ENCODE data around the gene SEMA4D.

DNA sequence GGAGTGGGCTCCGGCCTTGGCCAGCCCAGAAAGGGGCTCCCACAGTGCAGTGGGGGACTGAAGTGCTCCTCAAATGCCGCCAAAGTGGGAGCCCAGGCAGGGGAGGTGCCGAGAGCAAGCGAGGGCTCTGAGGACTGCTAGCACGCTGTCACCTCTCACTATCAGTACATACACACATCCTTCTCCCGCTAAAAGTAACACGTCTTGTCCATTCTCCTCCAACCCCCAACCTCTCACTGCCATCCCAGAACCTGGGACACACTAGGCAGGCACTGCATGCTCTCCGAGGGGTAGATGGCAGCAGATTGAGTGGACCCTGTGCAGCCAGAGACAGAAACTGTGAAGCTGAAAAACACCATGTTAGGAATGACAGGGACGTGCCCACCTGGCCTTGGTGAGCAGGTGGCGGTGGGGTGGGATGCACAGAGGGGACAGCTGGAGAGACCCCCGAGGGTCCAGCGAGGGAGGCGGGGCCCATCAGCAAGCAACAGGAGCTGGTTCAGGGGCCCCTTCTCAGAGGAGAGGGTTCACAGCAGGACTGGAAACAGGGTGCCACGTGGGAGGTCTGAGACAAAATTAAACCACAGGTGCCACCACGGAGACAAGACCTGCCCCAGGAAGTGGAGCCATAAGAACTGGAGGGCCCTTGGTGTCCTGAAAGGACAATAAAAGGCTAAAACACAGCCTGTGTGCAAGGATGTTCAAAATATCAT is 16.9 kb downstream of the SEMA4D start:
- TF ChIP-seq, protein P1, sequence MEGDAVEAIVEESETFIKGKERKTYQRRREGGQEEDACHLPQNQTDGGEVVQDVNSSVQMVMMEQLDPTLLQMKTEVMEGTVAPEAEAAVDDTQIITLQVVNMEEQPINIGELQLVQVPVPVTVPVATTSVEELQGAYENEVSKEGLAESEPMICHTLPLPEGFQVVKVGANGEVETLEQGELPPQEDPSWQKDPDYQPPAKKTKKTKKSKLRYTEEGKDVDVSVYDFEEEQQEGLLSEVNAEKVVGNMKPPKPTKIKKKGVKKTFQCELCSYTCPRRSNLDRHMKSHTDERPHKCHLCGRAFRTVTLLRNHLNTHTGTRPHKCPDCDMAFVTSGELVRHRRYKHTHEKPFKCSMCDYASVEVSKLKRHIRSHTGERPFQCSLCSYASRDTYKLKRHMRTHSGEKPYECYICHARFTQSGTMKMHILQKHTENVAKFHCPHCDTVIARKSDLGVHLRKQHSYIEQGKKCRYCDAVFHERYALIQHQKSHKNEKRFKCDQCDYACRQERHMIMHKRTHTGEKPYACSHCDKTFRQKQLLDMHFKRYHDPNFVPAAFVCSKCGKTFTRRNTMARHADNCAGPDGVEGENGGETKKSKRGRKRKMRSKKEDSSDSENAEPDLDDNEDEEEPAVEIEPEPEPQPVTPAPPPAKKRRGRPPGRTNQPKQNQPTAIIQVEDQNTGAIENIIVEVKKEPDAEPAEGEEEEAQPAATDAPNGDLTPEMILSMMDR (IDR thresholded peaks at IDR 0.05), result no peak
- TF ChIP-seq EP300 (IDR thresholded peaks at IDR 0.05) (no peak), POLR2A (IDR thresholded peaks at IDR 0.05) (no peak)
